Epithelial cell of umbilical artery (primary cell): ENCODE measurements around the gene GDAP2. TPM values are rescaled to one million over a fixed set of nuclear protein-coding genes. Genes with fewer than 3 reads are reported as not detected.

ENCODE experiments used
- total RNA-seq: library from RNA; depleted of rRNA; stranded (reverse); fragments of >200 nt; gene quantifications from 2 replicates; pipeline ENCODE4 v1.2.3, GENCODE V29; 2014

GDAP2 gene, protein sequence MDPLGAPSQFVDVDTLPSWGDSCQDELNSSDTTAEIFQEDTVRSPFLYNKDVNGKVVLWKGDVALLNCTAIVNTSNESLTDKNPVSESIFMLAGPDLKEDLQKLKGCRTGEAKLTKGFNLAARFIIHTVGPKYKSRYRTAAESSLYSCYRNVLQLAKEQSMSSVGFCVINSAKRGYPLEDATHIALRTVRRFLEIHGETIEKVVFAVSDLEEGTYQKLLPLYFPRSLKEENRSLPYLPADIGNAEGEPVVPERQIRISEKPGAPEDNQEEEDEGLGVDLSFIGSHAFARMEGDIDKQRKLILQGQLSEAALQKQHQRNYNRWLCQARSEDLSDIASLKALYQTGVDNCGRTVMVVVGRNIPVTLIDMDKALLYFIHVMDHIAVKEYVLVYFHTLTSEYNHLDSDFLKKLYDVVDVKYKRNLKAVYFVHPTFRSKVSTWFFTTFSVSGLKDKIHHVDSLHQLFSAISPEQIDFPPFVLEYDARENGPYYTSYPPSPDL
- 12.3 and 19.0 TPM in 2 replicates for total RNA-seq

DNA sequence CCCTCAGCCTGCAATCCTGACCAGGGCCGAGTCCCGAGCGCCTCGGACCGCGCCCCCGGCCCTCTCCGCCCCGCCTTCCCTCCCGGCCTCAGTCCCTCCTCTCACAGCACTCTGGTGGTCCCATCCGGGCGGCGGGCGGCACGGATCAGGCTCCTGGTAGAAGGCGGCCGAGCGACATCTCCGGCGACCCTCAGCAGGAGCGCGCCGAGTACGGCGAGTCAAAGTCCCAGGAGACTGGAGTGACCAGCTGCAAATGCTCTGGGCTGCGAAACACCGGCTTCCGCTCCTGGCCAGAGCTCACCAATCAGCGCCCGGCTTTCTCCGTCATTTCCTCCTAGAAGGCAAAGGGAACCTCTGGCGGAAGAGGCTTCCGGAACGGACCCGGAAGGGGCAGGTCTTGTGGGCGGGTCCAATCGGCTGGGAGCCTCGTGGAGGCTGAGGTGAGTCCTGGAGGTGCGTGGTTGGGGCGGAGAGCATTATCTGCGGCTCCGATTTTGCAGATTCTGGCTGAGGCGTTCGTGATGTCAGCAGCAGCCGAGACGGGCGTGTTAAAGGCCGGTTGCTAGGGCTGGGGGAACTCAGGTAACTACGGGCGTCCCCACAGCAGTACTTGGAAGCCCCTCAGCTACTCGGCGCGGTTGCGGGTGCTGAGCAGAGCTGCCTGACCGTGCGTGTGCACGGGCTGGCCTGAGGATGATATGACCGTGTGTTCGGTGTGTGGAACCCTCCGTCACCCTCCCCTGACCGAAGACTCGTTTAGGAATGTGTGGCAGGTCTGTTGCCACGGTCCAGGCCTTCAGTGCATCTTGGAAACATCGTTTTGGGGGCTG, at the start of gene GDAP2, which contains the start of gene WDR3:
Gene GDAP2, minus strand, starts transcription at position 279 of the 830 bp plus-strand sequence. CDS start 9,264 bp downstream, outside the sequence.
Gene WDR3, plus strand, starts transcription at position 397 of the 830 bp plus-strand sequence. CDS start 3,581 bp downstream, outside the sequence.

Other genes with a start within 250 kb of the GDAP2 start
- 27.9 and 78.4 TPM in 2 replicates for gene WDR3, start 118 bp upstream of the GDAP2 start, total RNA-seq